Activated CD4-positive, alpha-beta T cell treated with anti-CD3 and anti-CD28 coated beads, Interleukin-2, amount 10 ng/mL, durations not matched to agents 7 days and 5 days (primary cell): ENCODE measurements around the gene F12. TPM values are rescaled to one million over a fixed set of nuclear protein-coding genes. Genes with fewer than 3 reads are reported as not detected.

Experiments used
- CTCF ChIA-PET: fragments of 350-600 bp; sonication (Branson Sonifier 250); formaldehyde crosslinking; loops from one replicate; lab custom pipeline; 2021; ENCODE audit warnings: antibody characterized with exemption; lab: Charles Lee
- POLR2A ChIA-PET: fragments of 350-600 bp; sonication (Branson Sonifier 250); formaldehyde crosslinking; loops from one replicate; lab custom pipeline; 2021; ENCODE audit warnings: antibody characterized with exemption; lab: Charles Lee
- DNase-seq: peaks from one replicate; pipeline ENCODE4 v3.0.0-alpha.2; 2020
- H3K27ac Mint-ChIP-seq: one replicate; pipeline ENCODE4 v1.8.0; 2021; ENCODE audit warnings: mild to moderate bottlenecking, moderate library complexity, mixed read lengths
- H3K27me3 Mint-ChIP-seq: one replicate; pipeline ENCODE4 v1.8.0; 2021; ENCODE audit warnings: mixed read lengths
- H3K36me3 Mint-ChIP-seq: one replicate; pipeline ENCODE4 v1.8.0; 2021; ENCODE audit warnings: low read depth, mixed read lengths
- H3K4me1 Mint-ChIP-seq: one replicate; pipeline ENCODE4 v1.8.0; 2021; ENCODE audit warnings: mixed read lengths
- H3K4me3 Mint-ChIP-seq: one replicate; pipeline ENCODE4 v1.8.0; 2021; ENCODE audit warnings: mild to moderate bottlenecking, moderate library complexity, mixed read lengths
- H3K9me3 Mint-ChIP-seq: one replicate; pipeline ENCODE4 v1.8.0; 2021; ENCODE audit warnings: mixed read lengths
- total RNA-seq, 2 experiments: library from RNA; stranded (reverse); gene quantifications; one replicate each; pipeline ENCODE4 v1.2.3, GENCODE V29; 2021

F12 gene
- total RNA-seq, 2 experiments from 2014 or later, result 0.22 to 0.60 TPM

- Mint-ChIP-seq H3K9me3 (no peaks in the 10 kb centered on the region), H3K27me3 (peaks cover 18% of the 10 kb centered on the region), H3K36me3 (peaks cover 3% of the 10 kb centered on the region), H3K27ac (no peak overlapping the region), H3K4me3 (no peak overlapping the region), H3K4me1 (peaks cover 36% of the 10 kb centered on the region)
- ChIA-PET CTCF (interaction anchor here (0.7 to 46.8 kb wide), 15 partner anchors 12 to 146 kb away, joined by 3 to 1643 read pairs (median 4); partner anchors contain the start of genes B4GALT7, DOK3, F12 and GRK6), POLR2A (interaction anchor here (0.6 to 0.8 kb wide), 2 partner anchors 14 to 49 kb away, joined by 3 read pairs; no protein-coding TSS in a partner anchor)
- DNase-seq, result no peak
Observed at GRCh38 chr5:177452688-177453638, 43.6 kb upstream of the F12 start.

DNA sequence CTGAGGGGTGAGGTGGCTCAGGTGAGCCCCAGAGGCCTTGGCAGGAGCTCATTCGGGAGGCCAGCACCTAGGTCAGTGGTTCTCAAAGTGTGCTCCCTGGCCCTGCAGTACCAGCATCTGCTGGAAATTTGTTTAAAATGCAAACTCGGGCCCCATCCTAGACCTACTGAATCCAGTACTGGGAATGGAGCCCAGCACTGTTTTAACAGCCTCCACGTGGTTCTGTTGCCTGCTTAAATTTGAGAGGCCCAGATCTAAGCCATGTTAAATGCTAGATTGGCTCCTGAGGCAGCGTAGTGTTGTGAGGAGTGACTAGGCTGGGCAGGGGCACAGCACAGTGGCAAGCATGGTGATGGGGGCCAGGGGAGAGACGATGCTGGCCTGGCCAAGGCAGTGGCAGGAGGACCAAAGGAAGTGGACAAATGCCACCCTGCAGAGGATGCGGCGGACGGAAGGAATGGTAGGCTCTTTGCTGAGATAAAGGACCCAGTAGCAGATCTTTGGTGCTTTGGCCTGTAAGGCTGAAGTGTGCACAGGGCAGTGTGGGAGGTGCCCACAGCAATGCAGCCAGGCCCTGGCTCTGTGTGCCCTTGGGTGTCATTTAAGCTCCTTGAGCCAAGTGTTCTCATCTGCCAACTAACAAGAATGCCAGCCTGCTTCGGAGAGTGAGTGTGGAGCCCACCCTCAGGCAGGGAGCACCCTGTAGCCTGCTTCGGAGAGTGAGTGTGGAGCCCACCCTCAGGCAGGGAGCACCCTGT lies 41.5 kb upstream of the F12 start:
- H3K4me1 Mint-ChIP-seq, result peaks cover 36% of the 10 kb centered on the region
- no peak overlapping the region for H3K27ac Mint-ChIP-seq
- POLR2A ChIA-PET, result no interaction called here

GRCh38 chr5:177449140-177450061 lies 40.0 kb upstream of the F12 start:
- ChIA-PET POLR2A (interaction anchor here (0.6 kb wide), 1 partner anchor 18 kb away, joined by 5 read pairs; no protein-coding TSS in a partner anchor), CTCF (interaction anchor here (1.2 to 46.8 kb wide), 5 partner anchors 8 to 131 kb away, joined by 3 to 1643 read pairs (median 12); partner anchors contain the start of genes F12, GRK6, PFN3 and PRR7)
- H3K36me3 Mint-ChIP-seq, result peaks cover 3% of the 10 kb centered on the region
- H3K9me3 Mint-ChIP-seq, result no peaks in the 10 kb centered on the region
- H3K4me3 Mint-ChIP-seq, result no peak overlapping the region
- H3K4me1 Mint-ChIP-seq, result peaks cover 51% of the 10 kb centered on the region
- H3K27ac Mint-ChIP-seq, result no peak overlapping the region
- no peak for DNase-seq
- H3K27me3 Mint-ChIP-seq, result peaks cover 20% of the 10 kb centered on the region

More for the DNA sequence above, 41.5 kb upstream of the F12 start:
- CTCF ChIA-PET, result interaction anchor here (0.5 to 46.8 kb wide), 4 partner anchors 10 to 141 kb away, joined by 3 to 1643 read pairs (median 83); partner anchors contain the start of genes F12, GRK6, PFN3 and PRR7
- DNase-seq, result no peak
- peaks cover 20% of the 10 kb centered on the region for H3K27me3 Mint-ChIP-seq
- peaks cover 3% of the 10 kb centered on the region for H3K36me3 Mint-ChIP-seq
- H3K4me3 Mint-ChIP-seq, result no peak overlapping the region
- H3K9me3 Mint-ChIP-seq, result no peaks in the 10 kb centered on the region

DNA sequence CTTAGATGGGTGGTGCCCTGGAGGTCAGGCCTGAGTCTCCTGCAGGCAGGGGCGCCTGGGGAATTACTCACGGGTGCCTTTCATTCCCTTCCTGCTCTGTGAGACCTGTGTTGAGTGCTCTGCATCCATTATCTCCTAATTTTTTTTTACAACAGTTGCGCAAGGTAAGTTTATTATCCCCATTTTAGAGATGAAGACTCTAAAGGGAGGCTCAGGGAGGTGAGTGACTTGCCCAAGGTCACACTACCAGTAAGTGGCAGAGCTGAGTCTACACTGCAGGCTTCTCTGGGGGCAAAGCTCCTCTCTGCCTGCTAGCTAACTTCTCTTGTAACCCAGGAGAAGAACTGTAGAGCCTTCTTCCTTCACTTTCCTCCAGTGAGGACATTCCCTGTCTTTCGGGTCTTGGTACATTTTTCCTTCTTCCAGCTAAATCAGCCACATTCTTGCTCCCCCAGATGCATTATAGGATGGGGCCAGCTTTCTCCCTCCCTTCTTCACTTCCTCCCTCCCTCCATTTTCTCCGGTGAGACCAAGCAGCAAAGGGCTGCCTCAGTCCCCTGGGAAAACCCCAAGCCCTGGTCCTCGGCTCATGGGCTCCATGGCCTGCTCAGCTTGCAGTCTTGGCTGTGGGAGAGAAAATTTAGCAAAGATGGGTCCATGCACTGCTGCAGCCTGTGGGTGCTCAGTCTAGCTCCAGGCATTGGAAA lies 39.0 kb upstream of the F12 start:
- ChIA-PET POLR2A (interaction anchor here (0.8 kb wide), 1 partner anchor 44 kb away, joined by 4 read pairs; no protein-coding TSS in a partner anchor), CTCF (interaction anchor here (0.9 to 46.8 kb wide), 8 partner anchors 7 to 139 kb away, joined by 3 to 1643 read pairs (median 6); partner anchors contain the start of genes F12, GRK6, PFN3 and PRR7)
- H3K27ac Mint-ChIP-seq, result peak overlapping the region; percentile 73
- no peaks in the 10 kb centered on the region for H3K9me3 Mint-ChIP-seq
- peaks cover 49% of the 10 kb centered on the region for H3K4me1 Mint-ChIP-seq
- H3K36me3 Mint-ChIP-seq, result peaks cover 3% of the 10 kb centered on the region
- peak overlapping the region; percentile 64 for H3K4me3 Mint-ChIP-seq
- H3K27me3 Mint-ChIP-seq, result peaks cover 13% of the 10 kb centered on the region
- DNase-seq, result no peak

- Mint-ChIP-seq H3K27me3 (peaks cover 8% of the 10 kb centered on the region), H3K9me3 (no peaks in the 10 kb centered on the region), H3K36me3 (peaks cover 3% of the 10 kb centered on the region), H3K4me3 (peak overlapping the region; percentile 53), H3K27ac (peak overlapping the region; percentile 73), H3K4me1 (peaks cover 47% of the 10 kb centered on the region)
- ChIA-PET CTCF (interaction anchor here (0.9 to 46.8 kb wide), 7 partner anchors 6 to 138 kb away, joined by 3 to 1643 read pairs (median 5); partner anchors contain the start of genes F12, GRK6, PFN3 and PRR7), POLR2A (interaction anchor here (0.8 kb wide), 1 partner anchor 43 kb away, joined by 4 read pairs; no protein-coding TSS in a partner anchor)
- DNase-seq, result peak; percentile 26
Observed at GRCh38 chr5:177447611-177448243, 38.4 kb upstream of the F12 start.

DNA sequence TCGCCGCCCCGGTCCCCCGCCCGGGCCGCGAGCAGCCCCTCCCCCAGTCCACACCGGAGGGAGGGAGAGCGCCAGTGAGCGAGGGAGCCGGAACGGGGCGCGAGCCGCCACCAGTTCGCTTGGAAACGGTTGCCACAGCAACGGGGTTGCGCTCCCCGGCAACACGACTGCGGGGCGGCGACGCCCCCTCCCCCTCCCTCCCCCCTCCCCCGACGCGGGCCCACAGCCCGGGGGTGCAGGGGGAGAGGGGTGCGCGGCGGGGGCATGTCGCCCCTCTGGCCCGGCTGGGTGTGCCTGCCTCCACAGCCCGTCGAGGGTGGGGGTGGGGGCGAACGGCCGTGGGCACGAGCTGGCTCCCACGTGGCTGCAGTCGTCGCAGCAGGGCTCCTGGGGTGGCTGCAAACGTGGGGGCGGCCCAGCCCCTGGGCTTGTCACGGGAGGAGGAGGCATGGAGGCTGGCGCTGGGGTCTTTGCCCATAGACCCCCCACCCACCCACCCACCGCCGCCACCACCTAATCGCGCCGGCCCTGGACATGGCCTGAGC lies 37.8 kb upstream of the F12 start:
- H3K36me3 Mint-ChIP-seq, result peaks cover 3% of the 10 kb centered on the region

GRCh38 chr5:177446200-177447065 lies 37.1 kb upstream of the F12 start, which contains the start of gene PRR7:
Gene PRR7, plus strand, starts transcription at chr5:177446814. Its CDS starts 8,254 bp downstream, at chr5:177455068.
- Mint-ChIP-seq H3K27ac (peak within 1 kb of the TSS; percentile 84), H3K27me3 (peaks cover 8% of the 10 kb centered on the region), H3K9me3 (no peaks in the 10 kb centered on the region), H3K4me1 (peaks cover 54% of the 10 kb centered on the region), H3K36me3 (peaks cover 7% of the 10 kb centered on the region), H3K4me3 (peak within 1 kb of the TSS; percentile 63)
- DNase-seq, result peak; percentile 68
- ChIA-PET CTCF (interaction anchor here (1.1 to 46.8 kb wide), 9 partner anchors 4 to 137 kb away, joined by 4 to 1643 read pairs (median 8); partner anchors contain the start of genes F12, GRK6, PFN3 and PRR7), POLR2A (interaction anchor here (0.6 to 1.6 kb wide), 5 partner anchors 13 to 56 kb away, joined by 3 to 8 read pairs (median 4); no protein-coding TSS in a partner anchor)

More for the DNA sequence above, 37.8 kb upstream of the F12 start:
- peaks cover 50% of the 10 kb centered on the region for H3K4me1 Mint-ChIP-seq
- no peak overlapping the region for H3K27ac Mint-ChIP-seq
- ChIA-PET CTCF (interaction anchor here (1.5 to 46.8 kb wide), 7 partner anchors 3 to 138 kb away, joined by 3 to 1643 read pairs (median 12); partner anchors contain the start of genes F12, GRK6, PFN3 and PRR7), POLR2A (interaction anchor here (1.3 kb wide), 1 partner anchor 14 kb away, joined by 3 read pairs; no protein-coding TSS in a partner anchor)
- H3K4me3 Mint-ChIP-seq, result peak overlapping the region; percentile 53
- H3K27me3 Mint-ChIP-seq, result peaks cover 8% of the 10 kb centered on the region
- H3K9me3 Mint-ChIP-seq, result no peaks in the 10 kb centered on the region
- DNase-seq, result peak; percentile 83

DNA sequence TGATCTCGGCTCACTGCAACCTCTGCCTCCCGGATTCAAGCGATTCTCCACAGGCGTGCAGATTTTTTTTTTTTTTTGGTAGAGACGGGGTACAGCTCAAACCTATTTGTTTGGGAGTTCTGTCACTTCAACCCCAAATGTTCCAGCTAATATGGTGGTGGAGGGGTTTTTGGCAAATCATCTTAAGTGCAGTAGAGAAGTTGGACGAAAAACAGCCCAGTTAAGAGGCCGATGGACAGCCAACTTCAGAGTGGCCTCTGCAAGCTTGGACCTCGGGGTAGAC lies 36.5 kb upstream of the F12 start:
- Mint-ChIP-seq H3K4me3 (peak overlapping the region; percentile 63), H3K36me3 (peaks cover 7% of the 10 kb centered on the region), H3K27me3 (peaks cover 8% of the 10 kb centered on the region), H3K4me1 (peaks cover 56% of the 10 kb centered on the region), H3K9me3 (no peaks in the 10 kb centered on the region), H3K27ac (peak overlapping the region; percentile 84)
- ChIA-PET CTCF (interaction anchor here (1.1 to 46.8 kb wide), 9 partner anchors 5 to 136 kb away, joined by 4 to 1643 read pairs (median 8); partner anchors contain the start of genes F12, GRK6, PFN3 and PRR7), POLR2A (interaction anchor here (0.6 to 1.6 kb wide), 5 partner anchors 13 to 244 kb away, joined by 3 to 4 read pairs (median 3); no protein-coding TSS in a partner anchor)
- no peak for DNase-seq
